Measurements from ENCODE around the gene ATP8A2.

ATP8A2 gene

GRCh38 chr13:25588336-25589060 lies 216.7 kb downstream of the ATP8A2 start:
- H3K9ac ChIP-seq (ENCODE audit: low read length in 5 of 5): no peak overlapping the region
- no peaks in the 10 kb centered on the region for H3K36me3 ChIP-seq (ENCODE audit: control insufficient read depth in 5 of 5, insufficient read depth in 5 of 5, low read length in 5 of 5)
- H3K4me3 ChIP-seq (ENCODE audit: low read depth in 1 of 5, low read length in 5 of 5): no peak overlapping the region
- no peak overlapping the region for H3K27ac ChIP-seq (ENCODE audit: low read depth, low read length)
- no peaks in the 10 kb centered on the region for H3K4me1 ChIP-seq (ENCODE audit: control insufficient read depth in 5 of 5, insufficient read depth in 5 of 5, low read length in 5 of 5)
- no peaks in the 10 kb centered on the region for H3K9me3 ChIP-seq (ENCODE audit: control insufficient read depth in 5 of 5, low read length in 5 of 5)
- H3K27me3 ChIP-seq (ENCODE audit: control insufficient read depth in 5 of 5, insufficient read depth in 4 of 5, low read length in 5 of 5): peaks cover 2 to 16% (median 4%) of the 10 kb centered on the region in 5 donors

DNA sequence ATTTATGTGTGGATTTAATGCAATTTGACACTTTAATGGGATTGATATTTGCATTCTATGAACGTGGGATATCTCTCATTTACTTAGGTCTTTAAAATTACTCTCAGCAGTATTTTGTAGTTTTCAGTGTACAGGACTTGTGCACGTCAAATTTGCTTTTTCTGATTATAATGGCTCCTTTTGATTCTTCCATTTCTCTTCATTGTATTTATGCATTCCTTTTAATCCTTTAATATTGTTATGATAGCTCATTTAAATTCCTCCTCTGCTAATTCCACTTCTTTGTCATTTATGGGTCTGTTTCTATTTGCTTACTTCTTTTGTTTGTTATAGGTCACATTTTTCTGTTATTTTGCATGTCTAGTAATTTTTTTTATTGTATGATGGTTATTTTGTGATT lies 226.6 kb downstream of the ATP8A2 start:
- H3K9ac ChIP-seq (ENCODE audit: low read length in 5 of 5): no peak overlapping the region
- H3K4me3 ChIP-seq (ENCODE audit: low read depth in 1 of 5, low read length in 5 of 5): no peak overlapping the region
- no peak overlapping the region for H3K27ac ChIP-seq (ENCODE audit: low read depth, low read length)
- H3K36me3 ChIP-seq (ENCODE audit: control insufficient read depth in 5 of 5, insufficient read depth in 5 of 5, low read length in 5 of 5): no peaks in the 10 kb centered on the region
- peaks cover 0 to under 1% (median 0%) of the 10 kb centered on the region in 5 donors for H3K27me3 ChIP-seq (ENCODE audit: control insufficient read depth in 5 of 5, insufficient read depth in 4 of 5, low read length in 5 of 5)
- no peaks in the 10 kb centered on the region for H3K9me3 ChIP-seq (ENCODE audit: control insufficient read depth in 5 of 5, low read length in 5 of 5)
- no peaks in the 10 kb centered on the region for H3K4me1 ChIP-seq (ENCODE audit: control insufficient read depth in 5 of 5, insufficient read depth in 5 of 5, low read length in 5 of 5)

DNA sequence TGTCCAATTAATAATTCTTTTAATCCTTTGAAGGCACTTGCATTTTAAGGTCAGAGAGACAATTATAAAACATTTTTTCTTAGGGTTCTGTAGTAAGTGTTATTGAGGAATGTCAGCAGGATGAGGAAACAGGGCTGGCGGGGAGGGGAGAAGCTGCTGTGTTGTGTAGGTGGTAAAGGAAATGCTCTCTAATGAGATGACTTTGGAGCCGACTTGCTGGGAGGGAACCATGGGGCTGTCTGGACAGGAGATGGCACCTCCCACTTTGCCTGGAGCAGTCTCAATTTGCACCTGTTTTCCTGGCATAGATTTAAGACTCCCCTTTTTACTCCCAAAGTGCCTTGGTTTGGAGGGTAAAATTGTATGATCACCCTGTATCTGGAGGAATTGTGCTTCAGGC lies 230.4 kb downstream of the ATP8A2 start:
- H3K9me3 ChIP-seq (ENCODE audit: control insufficient read depth in 5 of 5, low read length in 5 of 5): no peaks in the 10 kb centered on the region
- H3K36me3 ChIP-seq (ENCODE audit: control insufficient read depth in 5 of 5, insufficient read depth in 5 of 5, low read length in 5 of 5): no peaks in the 10 kb centered on the region
- H3K9ac ChIP-seq (ENCODE audit: low read length in 5 of 5): no peak overlapping the region
- H3K27me3 ChIP-seq (ENCODE audit: control insufficient read depth in 5 of 5, insufficient read depth in 4 of 5, low read length in 5 of 5): peaks cover 0 to 3% (median 0%) of the 10 kb centered on the region in 5 donors
- no peak overlapping the region for H3K4me3 ChIP-seq (ENCODE audit: low read depth in 1 of 5, low read length in 5 of 5)
- H3K4me1 ChIP-seq (ENCODE audit: control insufficient read depth in 5 of 5, insufficient read depth in 5 of 5, low read length in 5 of 5): no peaks in the 10 kb centered on the region
- no peak overlapping the region for H3K27ac ChIP-seq (ENCODE audit: low read depth, low read length)

- Histone ChIP-seq H3K27ac (ENCODE audit: low read depth, low read length) (no peak overlapping the region), H3K9ac (ENCODE audit: low read length in 5 of 5) (no peak overlapping the region), H3K4me1 (ENCODE audit: control insufficient read depth in 5 of 5, insufficient read depth in 5 of 5, low read length in 5 of 5) (no peaks in the 10 kb centered on the region), H3K36me3 (ENCODE audit: control insufficient read depth in 5 of 5, insufficient read depth in 5 of 5, low read length in 5 of 5) (no peaks in the 10 kb centered on the region), H3K27me3 (ENCODE audit: control insufficient read depth in 5 of 5, insufficient read depth in 4 of 5, low read length in 5 of 5) (peaks cover 0 to 3% (median 0%) of the 10 kb centered on the region in 5 donors), H3K4me3 (ENCODE audit: low read depth in 1 of 5, low read length in 5 of 5) (no peak overlapping the region), H3K9me3 (ENCODE audit: control insufficient read depth in 5 of 5, low read length in 5 of 5) (no peaks in the 10 kb centered on the region)
Measured at GRCh38 chr13:25604106-25604505, 232.3 kb downstream of the ATP8A2 start.

DNA sequence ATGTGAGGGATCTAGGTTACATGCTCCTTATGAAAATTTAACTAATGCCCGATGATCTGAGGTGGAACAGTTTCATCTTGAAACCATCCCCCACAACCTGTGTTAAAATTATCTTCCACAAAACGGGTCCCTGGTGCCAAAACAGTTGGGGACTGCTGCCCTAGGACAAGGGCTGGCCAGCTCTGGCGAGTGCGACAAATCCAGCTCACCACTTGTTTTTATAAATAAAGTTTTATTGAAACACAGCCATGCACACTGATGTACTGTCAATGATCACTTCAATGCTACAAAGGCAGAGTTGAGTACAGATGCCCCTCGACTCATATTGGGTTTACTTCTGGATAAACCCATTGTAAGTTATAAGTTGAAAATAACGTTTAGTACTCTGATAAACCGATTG lies 235.3 kb downstream of the ATP8A2 start:
- no peak overlapping the region for H3K27ac ChIP-seq (ENCODE audit: low read depth, low read length)
- no peak overlapping the region for H3K4me3 ChIP-seq (ENCODE audit: low read depth in 1 of 5, low read length in 5 of 5)
- H3K36me3 ChIP-seq (ENCODE audit: control insufficient read depth in 5 of 5, insufficient read depth in 5 of 5, low read length in 5 of 5): no peaks in the 10 kb centered on the region
- no peaks in the 10 kb centered on the region for H3K9me3 ChIP-seq (ENCODE audit: control insufficient read depth in 5 of 5, low read length in 5 of 5)
- H3K27me3 ChIP-seq (ENCODE audit: control insufficient read depth in 5 of 5, insufficient read depth in 4 of 5, low read length in 5 of 5): peaks cover 0 to 3% (median 0%) of the 10 kb centered on the region in 5 donors
- no peaks in the 10 kb centered on the region for H3K4me1 ChIP-seq (ENCODE audit: control insufficient read depth in 5 of 5, insufficient read depth in 5 of 5, low read length in 5 of 5)
- no peak overlapping the region for H3K9ac ChIP-seq (ENCODE audit: low read length in 5 of 5)

DNA sequence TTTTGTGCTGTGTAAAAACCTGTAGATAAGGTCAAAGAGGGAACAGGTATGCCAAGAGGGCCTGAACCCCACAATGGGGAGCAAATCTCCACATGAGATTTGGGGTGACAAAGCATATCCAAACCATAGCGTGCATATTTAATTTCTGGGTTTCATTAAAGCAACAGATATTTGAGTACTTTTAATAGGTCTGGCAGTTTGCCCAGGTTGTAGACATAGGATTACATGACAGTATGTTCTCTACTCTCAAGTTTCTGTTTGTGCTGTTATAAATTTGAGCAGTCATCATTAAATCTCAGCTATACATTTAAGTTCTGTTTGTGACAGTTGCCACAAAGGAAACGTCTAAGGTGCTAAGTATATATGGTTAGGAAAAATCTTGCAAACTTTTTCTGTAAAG lies 236.4 kb downstream of the ATP8A2 start:
- H3K9me3 ChIP-seq (ENCODE audit: control insufficient read depth in 5 of 5, low read length in 5 of 5): no peaks in the 10 kb centered on the region
- H3K9ac ChIP-seq (ENCODE audit: low read length in 5 of 5): no peak overlapping the region
- H3K4me3 ChIP-seq (ENCODE audit: low read depth in 1 of 5, low read length in 5 of 5): no peak overlapping the region
- peaks cover 0 to 3% (median 0%) of the 10 kb centered on the region in 5 donors for H3K27me3 ChIP-seq (ENCODE audit: control insufficient read depth in 5 of 5, insufficient read depth in 4 of 5, low read length in 5 of 5)
- no peaks in the 10 kb centered on the region for H3K4me1 ChIP-seq (ENCODE audit: control insufficient read depth in 5 of 5, insufficient read depth in 5 of 5, low read length in 5 of 5)
- H3K36me3 ChIP-seq (ENCODE audit: control insufficient read depth in 5 of 5, insufficient read depth in 5 of 5, low read length in 5 of 5): no peaks in the 10 kb centered on the region
- no peak overlapping the region for H3K27ac ChIP-seq (ENCODE audit: low read depth, low read length)

DNA sequence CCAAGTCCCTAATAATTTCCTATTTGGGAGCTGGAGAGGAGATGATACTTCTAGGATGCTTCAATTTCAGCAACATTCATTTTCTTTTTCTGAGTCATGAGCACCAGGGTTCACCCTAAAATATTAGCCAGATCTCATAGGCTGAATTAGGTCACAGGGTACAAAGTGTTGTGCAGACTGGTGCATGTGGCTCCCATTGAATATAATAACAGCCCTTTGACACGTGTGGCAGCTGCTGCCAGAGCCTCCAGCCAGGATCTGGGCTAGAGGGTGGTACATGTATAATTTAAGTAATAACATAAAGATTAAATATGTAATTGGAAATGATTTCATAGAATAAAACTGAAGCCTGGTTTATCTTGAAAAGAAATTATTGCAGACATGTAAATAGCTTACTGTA lies 244.9 kb downstream of the ATP8A2 start:
- no peak overlapping the region for H3K27ac ChIP-seq (ENCODE audit: low read depth, low read length)
- peaks cover 0 to 10% (median 2%) of the 10 kb centered on the region in 5 donors for H3K9me3 ChIP-seq (ENCODE audit: control insufficient read depth in 5 of 5, low read length in 5 of 5)
- H3K4me1 ChIP-seq (ENCODE audit: control insufficient read depth in 5 of 5, insufficient read depth in 5 of 5, low read length in 5 of 5): no peaks in the 10 kb centered on the region
- peaks cover 0 to 4% (median 0%) of the 10 kb centered on the region in 5 donors for H3K27me3 ChIP-seq (ENCODE audit: control insufficient read depth in 5 of 5, insufficient read depth in 4 of 5, low read length in 5 of 5)
- H3K4me3 ChIP-seq (ENCODE audit: low read depth in 1 of 5, low read length in 5 of 5): no peak overlapping the region
- H3K9ac ChIP-seq (ENCODE audit: low read length in 5 of 5): no peak overlapping the region
- H3K36me3 ChIP-seq (ENCODE audit: control insufficient read depth in 5 of 5, insufficient read depth in 5 of 5, low read length in 5 of 5): no peaks in the 10 kb centered on the region

- no peaks in the 10 kb centered on the region for H3K4me1 ChIP-seq (ENCODE audit: control insufficient read depth in 5 of 5, insufficient read depth in 5 of 5, low read length in 5 of 5)
- no peaks in the 10 kb centered on the region for H3K36me3 ChIP-seq (ENCODE audit: control insufficient read depth in 5 of 5, insufficient read depth in 5 of 5, low read length in 5 of 5)
- no peak overlapping the region for H3K9ac ChIP-seq (ENCODE audit: low read length in 5 of 5)
- no peak overlapping the region for H3K4me3 ChIP-seq (ENCODE audit: low read depth in 1 of 5, low read length in 5 of 5)
- H3K27me3 ChIP-seq (ENCODE audit: control insufficient read depth in 5 of 5, insufficient read depth in 4 of 5, low read length in 5 of 5): peaks cover 0 to 4% (median 0%) of the 10 kb centered on the region in 5 donors
- H3K9me3 ChIP-seq (ENCODE audit: control insufficient read depth in 5 of 5, low read length in 5 of 5): peaks cover 0 to 8% (median 2%) of the 10 kb centered on the region in 5 donors
- no peak overlapping the region for H3K27ac ChIP-seq (ENCODE audit: low read depth, low read length)
Measured at GRCh38 chr13:25619897-25620296, 248.1 kb downstream of the ATP8A2 start.

GRCh38 chr13:25625414-25625813 lies 253.6 kb downstream of the ATP8A2 start:
- Histone ChIP-seq H3K9ac (ENCODE audit: low read length in 5 of 5) (no peak overlapping the region), H3K27ac (ENCODE audit: low read depth, low read length) (no peak overlapping the region), H3K27me3 (ENCODE audit: control insufficient read depth in 5 of 5, insufficient read depth in 4 of 5, low read length in 5 of 5) (no peaks in the 10 kb centered on the region), H3K36me3 (ENCODE audit: control insufficient read depth in 5 of 5, insufficient read depth in 5 of 5, low read length in 5 of 5) (no peaks in the 10 kb centered on the region), H3K4me1 (ENCODE audit: control insufficient read depth in 5 of 5, insufficient read depth in 5 of 5, low read length in 5 of 5) (no peaks in the 10 kb centered on the region), H3K9me3 (ENCODE audit: control insufficient read depth in 5 of 5, low read length in 5 of 5) (peaks cover 0 to 8% (median 0%) of the 10 kb centered on the region in 5 donors), H3K4me3 (ENCODE audit: low read depth in 1 of 5, low read length in 5 of 5) (no peak overlapping the region)

- Histone ChIP-seq H3K4me3 (ENCODE audit: low read depth in 1 of 5, low read length in 5 of 5) (no peak overlapping the region), H3K27me3 (ENCODE audit: control insufficient read depth in 5 of 5, insufficient read depth in 4 of 5, low read length in 5 of 5) (no peaks in the 10 kb centered on the region), H3K27ac (ENCODE audit: low read depth, low read length) (no peak overlapping the region), H3K9ac (ENCODE audit: low read length in 5 of 5) (no peak overlapping the region), H3K4me1 (ENCODE audit: control insufficient read depth in 5 of 5, insufficient read depth in 5 of 5, low read length in 5 of 5) (no peaks in the 10 kb centered on the region), H3K36me3 (ENCODE audit: control insufficient read depth in 5 of 5, insufficient read depth in 5 of 5, low read length in 5 of 5) (no peaks in the 10 kb centered on the region), H3K9me3 (ENCODE audit: control insufficient read depth in 5 of 5, low read length in 5 of 5) (peaks cover 0 to 8% (median 0%) of the 10 kb centered on the region in 5 donors)
Measured at GRCh38 chr13:25630329-25630900, 258.6 kb downstream of the ATP8A2 start.
